MM.1S (cell line): ENCODE measurements around the gene CLRN3.

Experiments
- CTCF ChIP-seq: fragments of 300-600 bp; sonication (generic); IDR thresholded peaks from 2 replicates; pipeline ENCODE4 v1.5.1; 2016; ENCODE audit warnings: antibody characterized with exemption, low read length, mixed read lengths
- EZH2 ChIP-seq: fragments of 300-600 bp; sonication (generic); optimal IDR thresholded peaks from 2 replicates; pipeline ENCODE3; 2017; ENCODE audit warnings: low read depth, mild to moderate bottlenecking, antibody characterized with exemption, low read length, mixed read lengths
- EZH2phosphoT487 ChIP-seq: fragments of 300-600 bp; sonication (generic); IDR thresholded peaks from 2 replicates; pipeline ENCODE4 v1.6.1; 2018; ENCODE audit warnings: antibody characterized with exemption, low read length

- TF ChIP-seq CTCF (no peak), EZH2 (no peak), EZH2phosphoT487 (no peak)
These were observed 33.7 kb upstream of the CLRN3 start for GRCh38 chr10:127926455-127926854.
